GM12891 (cell line): ENCODE data around the gene POU6F2.

Source experiments
- DNase-seq: peaks from one replicate; pipeline ENCODE4 v3.0.0; 2011; ENCODE audit warnings: low spot score; ENCODE audit not compliant: insufficient read length
- FAIRE-seq: peaks from 2 replicates; lab custom pipeline; 2011; peaks lifted over from hg19 to GRCh38; lab: Jason Lieb, UNC
- PAX5 ChIP-seq: IDR thresholded peaks from 2 replicates; pipeline ENCODE4 v1.6.1; 2011; ENCODE audit warnings: low read length, moderate library complexity, mild to moderate bottlenecking; ENCODE audit not compliant: insufficient read depth, severe bottlenecking
- POLR2A ChIP-seq: IDR thresholded peaks from 2 replicates; pipeline ENCODE4 v1.6.1; 2011; ENCODE audit warnings: low read depth, low read length, control low read depth
- POLR2AphosphoS5 ChIP-seq: IDR thresholded peaks from 2 replicates; pipeline ENCODE4 v1.6.1; 2011; ENCODE audit warnings: low read depth, low read length, control low read depth
- POU2F2 ChIP-seq: IDR thresholded peaks from 2 replicates; pipeline ENCODE4 v1.6.1; 2011; ENCODE audit warnings: low read depth, mild to moderate bottlenecking, control low read depth, low read length, moderate library complexity
- SPI1 ChIP-seq: IDR thresholded peaks from 2 replicates; pipeline ENCODE4 v1.6.1; 2011; ENCODE audit warnings: low read depth, low read length, control low read depth
- TAF1 ChIP-seq: IDR thresholded peaks from 2 replicates; pipeline ENCODE4 v1.6.1; 2011; ENCODE audit warnings: low read depth, low read length, control low read depth

POU6F2 gene

GRCh38 chr7:39399458-39399857, 421.7 kb downstream of the POU6F2 start:
- TF ChIP-seq SPI1, result no peak
- TF ChIP-seq POU2F2, result no peak
- no peak for TF ChIP-seq POLR2A
- no peak for TF ChIP-seq TAF1
- no peak for TF ChIP-seq PAX5
- TF ChIP-seq POLR2AphosphoS5, result no peak
- FAIRE-seq, result no peak
- no peak for DNase-seq

- FAIRE-seq (no peak), DNase-seq (no peak)
- TF ChIP-seq TAF1 (no peak), PAX5 (no peak), POLR2AphosphoS5 (no peak), POU2F2 (no peak), POLR2A (no peak), SPI1 (no peak)
These were observed 422.3 kb downstream of the POU6F2 start for GRCh38 chr7:39399986-39400385.

GRCh38 chr7:39400836-39401235, 423.1 kb downstream of the POU6F2 start:
- no peak for TF ChIP-seq TAF1
- no peak for TF ChIP-seq POLR2AphosphoS5
- no peak for TF ChIP-seq POU2F2
- TF ChIP-seq SPI1, result no peak
- TF ChIP-seq PAX5, result no peak
- no peak for TF ChIP-seq POLR2A
- no peak for DNase-seq
- no peak for FAIRE-seq

GRCh38 chr7:39402034-39402433, 424.3 kb downstream of the POU6F2 start:
- DNase-seq (no peak), FAIRE-seq (no peak)
- TF ChIP-seq SPI1, result no peak
- TF ChIP-seq POLR2A, result no peak
- no peak for TF ChIP-seq PAX5
- TF ChIP-seq POU2F2, result no peak
- TF ChIP-seq TAF1, result no peak
- no peak for TF ChIP-seq POLR2AphosphoS5

GRCh38 chr7:39404907-39405306, 427.2 kb downstream of the POU6F2 start:
- no peak for DNase-seq
- FAIRE-seq, result no peak
- TF ChIP-seq POLR2AphosphoS5, result no peak

- TF ChIP-seq TAF1 (no peak), PAX5 (no peak), POLR2A (no peak), POU2F2 (no peak), SPI1 (no peak), POLR2AphosphoS5 (no peak)
- DNase-seq, result no peak
- FAIRE-seq, result no peak
These were observed 427.9 kb downstream of the POU6F2 start for GRCh38 chr7:39405581-39405980.

GRCh38 chr7:39406467-39406866, 428.8 kb downstream of the POU6F2 start:
- FAIRE-seq (no peak), DNase-seq (no peak)
- TF ChIP-seq POU2F2 (no peak), POLR2A (no peak), SPI1 (no peak)

- TF ChIP-seq SPI1, result no peak
- no peak for TF ChIP-seq TAF1
- no peak for TF ChIP-seq POLR2A
- no peak for TF ChIP-seq PAX5
- no peak for TF ChIP-seq POLR2AphosphoS5
- TF ChIP-seq POU2F2, result no peak
- FAIRE-seq (no peak), DNase-seq (no peak)
These were observed 429.4 kb downstream of the POU6F2 start for GRCh38 chr7:39407137-39407536.

- FAIRE-seq, result no peak
- DNase-seq, result no peak
These were observed 430.0 kb downstream of the POU6F2 start for GRCh38 chr7:39407723-39408122.

GRCh38 chr7:39408906-39409305, 431.2 kb downstream of the POU6F2 start:
- no peak for FAIRE-seq
- TF ChIP-seq POLR2A, result no peak
- TF ChIP-seq PAX5, result no peak
- no peak for TF ChIP-seq POLR2AphosphoS5
- no peak for TF ChIP-seq POU2F2

More at GRCh38 chr7:39407723-39408122, 430.0 kb downstream of the POU6F2 start:
- no peak for TF ChIP-seq POLR2AphosphoS5
- TF ChIP-seq POLR2A, result no peak
- no peak for TF ChIP-seq TAF1
- no peak for TF ChIP-seq SPI1

GRCh38 chr7:39410582-39410981, 432.9 kb downstream of the POU6F2 start:
- TF ChIP-seq SPI1 (no peak), POLR2AphosphoS5 (no peak), PAX5 (no peak), POU2F2 (no peak), POLR2A (no peak), TAF1 (no peak)
- FAIRE-seq, result no peak

More at GRCh38 chr7:39408906-39409305, 431.2 kb downstream of the POU6F2 start:
- DNase-seq, result no peak

More at GRCh38 chr7:39410582-39410981, 432.9 kb downstream of the POU6F2 start:
- no peak for DNase-seq
